HEK293 (cell line): ENCODE results near the gene SORT1.
A peak's percentile ranks its signal among the peaks of the same experiment; 100 is the strongest.

ENCODE experiments used
- CTCF ChIA-PET: fragments of 350-600 bp; formaldehyde crosslinking; extraction: SDS; loops from one replicate; lab custom pipeline; 2021; ENCODE audit warnings: antibody characterized with exemption; lab: Yijun Ruan, JAX
- POLR2A ChIA-PET: fragments of 300-600 bp; formaldehyde crosslinking; extraction: SDS; loops from one replicate; lab custom pipeline; 2020; ENCODE audit warnings: antibody characterized with exemption, inconsistent platforms; lab: Yijun Ruan, JAX
- H3K27ac ChIP-seq: fragments of 200-500 bp; sonication (Bioruptor generic); 2 replicates; pipeline ENCODE4 v1.5.1; 2014; ENCODE audit warnings: low read depth, low read length, control low read depth, inconsistent platforms; ENCODE audit errors: extremely low read depth
- H3K36me3 ChIP-seq, 2 experiments: fragments of 200-500 bp in 1 of 2; sonication (Bioruptor generic) in 1 of 2; 1 replicate in 1 of 2; 2 replicates in 1 of 2; pipeline ENCODE4 v1.5.1; 2014 to 2017; ENCODE audit warnings: inconsistent platforms in 2 of 2, low read length in 2 of 2; ENCODE audit not compliant: control insufficient read depth in 2 of 2, insufficient read depth in 1 of 2
- H3K4me1 ChIP-seq: fragments of 200-500 bp; sonication (Bioruptor generic); 2 replicates; pipeline ENCODE4 v1.5.1; 2014; ENCODE audit warnings: mild to moderate bottlenecking, low read length, inconsistent platforms; ENCODE audit not compliant: control insufficient read depth, insufficient read depth
- H3K4me3 ChIP-seq: 2 replicates; pipeline ENCODE4 v1.5.1; 2011; ENCODE audit warnings: low read depth, mild to moderate bottlenecking, control low read depth, low read length, moderate library complexity
- H3K9me3 ChIP-seq: fragments of 200-500 bp; sonication (Bioruptor generic); 2 replicates; pipeline ENCODE4 v1.5.1; 2014; ENCODE audit warnings: low read depth, low read length, inconsistent platforms; ENCODE audit not compliant: control insufficient read depth, insufficient read depth
- BCL11B ChIP-seq: fragments of 450-650 bp; formaldehyde crosslinking; IDR thresholded peaks from 2 replicates; pipeline ENCODE4 v1.5.1; 2016; ENCODE audit warnings: low read depth, missing biosample characterization, missing genetic modification characterization
- EGR2 ChIP-seq: fragments of 450-650 bp; formaldehyde crosslinking; IDR thresholded peaks from 2 replicates; pipeline ENCODE4 v1.5.1; 2016; ENCODE audit warnings: low read depth, missing biosample characterization, missing genetic modification characterization
- GFI1B ChIP-seq: fragments of 450-650 bp; formaldehyde crosslinking; IDR thresholded peaks from 2 replicates; pipeline ENCODE4 v1.5.1; 2016; ENCODE audit warnings: missing biosample characterization, missing genetic modification characterization
- HOXA7 ChIP-seq: sonication (generic); formaldehyde crosslinking; IDR thresholded peaks from 2 replicates; pipeline ENCODE4 v1.8.1; 2022; ENCODE audit warnings: missing genetic modification reagents, borderline replicate concordance
- MEIS1 ChIP-seq: sonication (generic); formaldehyde crosslinking; IDR thresholded peaks from 2 replicates; pipeline ENCODE4 v1.8.1; 2022; ENCODE audit warnings: missing genetic modification reagents, mild to moderate bottlenecking, borderline replicate concordance
- RBAK ChIP-seq: fragments of 450-650 bp; formaldehyde crosslinking; IDR thresholded peaks from 2 replicates; pipeline ENCODE4 v1.5.1; 2016; ENCODE audit warnings: missing biosample characterization, missing genetic modification characterization
- ZBTB21 ChIP-seq: fragments of 450-650 bp; formaldehyde crosslinking; IDR thresholded peaks from 2 replicates; pipeline ENCODE4 v1.5.1; 2017; ENCODE audit warnings: missing biosample characterization, missing genetic modification characterization
- ZBTB8A ChIP-seq: fragments of 450-650 bp; formaldehyde crosslinking; IDR thresholded peaks from 2 replicates; pipeline ENCODE4 v1.5.1; 2016; ENCODE audit warnings: missing biosample characterization, missing genetic modification characterization
- ZFHX2 ChIP-seq: fragments of 450-650 bp; formaldehyde crosslinking; conservative IDR thresholded peaks from 2 replicates; pipeline ENCODE4 v1.5.1; 2016; ENCODE audit warnings: missing biosample characterization, missing genetic modification characterization
- ZFP3 ChIP-seq: fragments of 450-650 bp; formaldehyde crosslinking; IDR thresholded peaks from 2 replicates; pipeline ENCODE4 v1.5.1; 2016; ENCODE audit warnings: low read depth, missing biosample characterization, missing genetic modification characterization
- ZNF112 ChIP-seq: fragments of 450-650 bp; formaldehyde crosslinking; IDR thresholded peaks from 2 replicates; pipeline ENCODE4 v1.5.0; 2017; ENCODE audit warnings: missing biosample characterization, missing genetic modification characterization
- ZNF24 ChIP-seq: fragments of 450-650 bp; formaldehyde crosslinking; IDR thresholded peaks from 2 replicates; pipeline ENCODE4 v1.5.1; 2016; ENCODE audit warnings: missing biosample characterization, missing genetic modification characterization
- ZNF354C ChIP-seq: fragments of 450-650 bp; formaldehyde crosslinking; IDR thresholded peaks from 2 replicates; pipeline ENCODE4 v1.5.1; 2016; ENCODE audit warnings: missing biosample characterization, missing genetic modification characterization, low read depth, borderline replicate concordance
- ZNF391 ChIP-seq: fragments of 450-650 bp; formaldehyde crosslinking; IDR thresholded peaks from 2 replicates; pipeline ENCODE4 v1.5.1; 2016; ENCODE audit warnings: low read depth, missing biosample characterization, missing genetic modification characterization, borderline replicate concordance
- ZNF423 ChIP-seq: fragments of 450-650 bp; formaldehyde crosslinking; IDR thresholded peaks from 2 replicates; pipeline ENCODE4 v1.5.1; 2016; ENCODE audit warnings: missing biosample characterization, missing genetic modification characterization
- ZNF558 ChIP-seq: fragments of 450-650 bp; formaldehyde crosslinking; IDR thresholded peaks from 2 replicates; pipeline ENCODE4 v1.5.1; 2016; ENCODE audit warnings: missing biosample characterization, missing genetic modification characterization
- ZNF561 ChIP-seq: fragments of 450-650 bp; IDR thresholded peaks from 2 replicates; pipeline ENCODE4 v1.5.1; 2018; ENCODE audit warnings: missing biosample characterization, missing genetic modification characterization, borderline replicate concordance
- ZNF600 ChIP-seq: fragments of 450-650 bp; formaldehyde crosslinking; IDR thresholded peaks from 2 replicates; pipeline ENCODE4 v1.5.1; 2016; ENCODE audit warnings: missing biosample characterization, missing genetic modification characterization
- ZNF626 ChIP-seq: fragments of 450-650 bp; sonication (Bioruptor Pico); formaldehyde crosslinking; IDR thresholded peaks from 2 replicates; pipeline ENCODE4 v1.5.1; 2018; ENCODE audit warnings: missing biosample characterization, missing genetic modification characterization, inconsistent platforms
- ZNF677 ChIP-seq: fragments of 450-650 bp; IDR thresholded peaks from 2 replicates; pipeline ENCODE4 v1.5.0; 2018; ENCODE audit warnings: missing biosample characterization, mild to moderate bottlenecking, missing genetic modification characterization, moderate library complexity
- ZNF776 ChIP-seq: fragments of 450-650 bp; formaldehyde crosslinking; IDR thresholded peaks from 2 replicates; pipeline ENCODE4 v1.5.0; 2017; ENCODE audit warnings: missing biosample characterization, missing genetic modification characterization, borderline replicate concordance
- ZNF791 ChIP-seq: fragments of 450-650 bp; formaldehyde crosslinking; IDR thresholded peaks from 2 replicates; pipeline ENCODE4 v1.5.1; 2016; ENCODE audit warnings: missing biosample characterization, missing genetic modification characterization
- ZNF837 ChIP-seq: fragments of 450-650 bp; formaldehyde crosslinking; IDR thresholded peaks from 2 replicates; pipeline ENCODE4 v1.5.1; 2016; ENCODE audit warnings: missing biosample characterization, missing genetic modification characterization
- TF ChIP-seq, protein P1 (sequence below): fragments of 450-650 bp; formaldehyde crosslinking; IDR thresholded peaks from 2 replicates; pipeline ENCODE4 v1.5.1; 2017; ENCODE audit warnings: missing biosample characterization, missing genetic modification characterization
- TF ChIP-seq, protein P2 (sequence below): fragments of 450-650 bp; formaldehyde crosslinking; IDR thresholded peaks from 2 replicates; pipeline ENCODE4 v1.5.1; 2016; ENCODE audit warnings: missing biosample characterization, missing genetic modification characterization
- TF ChIP-seq, protein P3 (sequence below): fragments of 450-650 bp; formaldehyde crosslinking; optimal IDR thresholded peaks from 2 replicates; pipeline ENCODE3; 2016; ENCODE audit warnings: missing biosample characterization, mild to moderate bottlenecking, missing genetic modification characterization

Gene SORT1

DNA sequence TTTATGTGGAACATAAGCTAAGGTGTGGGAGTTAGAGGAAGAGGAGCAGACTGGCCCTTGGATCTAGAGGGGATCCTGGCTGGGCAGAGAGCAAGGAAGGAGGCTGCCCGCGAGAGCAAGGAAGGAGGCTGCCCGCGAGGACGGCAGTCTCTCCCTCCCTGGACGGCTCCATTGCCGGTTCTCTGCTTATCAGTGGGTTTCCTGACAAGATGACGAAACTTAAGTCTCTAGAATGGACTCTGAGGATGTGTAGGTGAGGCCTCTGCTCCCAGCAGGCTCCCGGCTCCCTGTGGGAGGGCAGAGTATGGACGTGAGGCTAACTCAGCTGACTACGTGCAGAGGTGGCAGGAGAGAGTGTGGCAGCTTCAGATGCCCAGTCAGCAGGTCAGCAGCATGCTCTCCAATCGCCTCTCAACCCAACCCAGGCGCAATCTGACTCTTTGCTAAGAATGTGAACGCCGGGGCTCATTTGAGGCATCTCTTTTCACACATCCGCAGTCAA lies 97.0 kb downstream of the SORT1 start:
- TF ChIP-seq, protein P1, sequence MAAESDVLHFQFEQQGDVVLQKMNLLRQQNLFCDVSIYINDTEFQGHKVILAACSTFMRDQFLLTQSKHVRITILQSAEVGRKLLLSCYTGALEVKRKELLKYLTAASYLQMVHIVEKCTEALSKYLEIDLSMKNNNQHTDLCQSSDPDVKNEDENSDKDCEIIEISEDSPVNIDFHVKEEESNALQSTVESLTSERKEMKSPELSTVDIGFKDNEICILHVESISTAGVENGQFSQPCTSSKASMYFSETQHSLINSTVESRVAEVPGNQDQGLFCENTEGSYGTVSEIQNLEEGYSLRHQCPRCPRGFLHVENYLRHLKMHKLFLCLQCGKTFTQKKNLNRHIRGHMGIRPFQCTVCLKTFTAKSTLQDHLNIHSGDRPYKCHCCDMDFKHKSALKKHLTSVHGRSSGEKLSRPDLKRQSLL, result no peak
- TF ChIP-seq RBAK (tag by site-specific recombination) (no peak), ZNF24 (tag by site-specific recombination) (no peak), ZBTB8A (tag by site-specific recombination) (no peak), EGR2 (tag by site-specific recombination) (peak; percentile 59; the same call in 1 of the 2 replicates), ZNF776 (tag by site-specific recombination) (no peak), ZNF391 (tag by site-specific recombination) (no peak), MEIS1 (CRISPR knock-in tag) (no peak), ZFP3 (tag by site-specific recombination) (no peak), ZNF112 (tag by site-specific recombination) (no peak), ZFHX2 (tag by site-specific recombination) (0 out of 2 replicates have a peak, but pooled peaks have one; percentile 20)
- TF ChIP-seq, protein P2, sequence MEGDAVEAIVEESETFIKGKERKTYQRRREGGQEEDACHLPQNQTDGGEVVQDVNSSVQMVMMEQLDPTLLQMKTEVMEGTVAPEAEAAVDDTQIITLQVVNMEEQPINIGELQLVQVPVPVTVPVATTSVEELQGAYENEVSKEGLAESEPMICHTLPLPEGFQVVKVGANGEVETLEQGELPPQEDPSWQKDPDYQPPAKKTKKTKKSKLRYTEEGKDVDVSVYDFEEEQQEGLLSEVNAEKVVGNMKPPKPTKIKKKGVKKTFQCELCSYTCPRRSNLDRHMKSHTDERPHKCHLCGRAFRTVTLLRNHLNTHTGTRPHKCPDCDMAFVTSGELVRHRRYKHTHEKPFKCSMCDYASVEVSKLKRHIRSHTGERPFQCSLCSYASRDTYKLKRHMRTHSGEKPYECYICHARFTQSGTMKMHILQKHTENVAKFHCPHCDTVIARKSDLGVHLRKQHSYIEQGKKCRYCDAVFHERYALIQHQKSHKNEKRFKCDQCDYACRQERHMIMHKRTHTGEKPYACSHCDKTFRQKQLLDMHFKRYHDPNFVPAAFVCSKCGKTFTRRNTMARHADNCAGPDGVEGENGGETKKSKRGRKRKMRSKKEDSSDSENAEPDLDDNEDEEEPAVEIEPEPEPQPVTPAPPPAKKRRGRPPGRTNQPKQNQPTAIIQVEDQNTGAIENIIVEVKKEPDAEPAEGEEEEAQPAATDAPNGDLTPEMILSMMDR, result no peak
- H3K36me3 ChIP-seq, result no peaks in the 10 kb centered on the region
- no peak overlapping the region for H3K27ac ChIP-seq
- POLR2A ChIA-PET, result interaction anchor here (1.2 kb wide), 1 partner anchor 18 kb away, joined by 3 read pairs; the partner anchor contains the start of gene PSRC1
- no peaks in the 10 kb centered on the region for H3K9me3 ChIP-seq
- no peak overlapping the region for H3K4me3 ChIP-seq
- CTCF ChIA-PET, result interaction anchor here (0.6 to 0.9 kb wide), 2 partner anchors 92 to 907 kb away, joined by 3 read pairs; no protein-coding TSS in a partner anchor
- H3K4me1 ChIP-seq, result no peaks in the 10 kb centered on the region

DNA sequence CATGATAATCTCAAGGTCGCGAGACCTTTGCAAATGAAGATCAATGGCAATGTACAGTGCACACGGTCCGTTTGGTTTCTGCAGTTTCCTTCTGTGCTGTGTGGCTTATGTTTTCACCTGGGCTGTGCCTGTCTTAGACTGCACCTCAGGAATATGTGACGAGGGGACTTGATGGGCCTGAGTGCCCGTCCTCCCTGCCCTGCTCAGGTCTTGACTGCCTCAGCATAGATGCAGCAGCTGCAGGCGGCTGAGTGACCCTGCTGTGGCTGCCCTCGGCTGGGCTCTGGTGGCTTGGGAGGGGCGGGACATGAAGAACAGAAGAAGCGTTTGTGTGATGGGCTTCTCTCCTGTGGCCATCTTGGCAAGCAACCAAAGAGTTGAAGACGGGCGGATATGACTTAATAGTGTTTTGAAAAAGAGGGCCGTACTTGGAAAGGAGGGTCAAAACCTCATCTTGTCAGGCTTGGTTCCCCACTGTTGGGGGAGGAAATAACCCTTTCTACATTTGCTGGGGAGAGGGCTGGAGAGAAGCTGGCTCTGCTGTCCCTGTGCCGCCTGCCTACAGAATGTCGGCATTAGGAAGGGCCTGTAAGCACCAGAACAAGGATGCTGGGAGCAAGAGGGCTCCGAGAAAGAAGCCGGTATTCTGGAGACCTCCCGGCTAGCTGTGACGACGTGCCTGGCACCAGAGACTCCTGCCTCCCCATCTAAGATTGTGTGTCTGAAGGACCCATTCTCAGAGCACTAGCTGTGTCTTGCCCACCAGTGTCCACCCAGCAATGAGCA lies 98.0 kb downstream of the SORT1 start:
- POLR2A ChIA-PET, result interaction anchor here (0.6 to 1.2 kb wide), 2 partner anchors 14 to 17 kb away, joined by 3 to 4 read pairs; partner anchors contain the start of gene PSRC1
- no peak overlapping the region for H3K27ac ChIP-seq
- CTCF ChIA-PET, result interaction anchor here (0.6 to 1.2 kb wide), 3 partner anchors 22 to 908 kb away, joined by 3 to 4 read pairs (median 3); no protein-coding TSS in a partner anchor

More for the DNA sequence above, 98.0 kb downstream of the SORT1 start:
- no peaks in the 10 kb centered on the region for H3K9me3 ChIP-seq
- no peaks in the 10 kb centered on the region for H3K36me3 ChIP-seq
- TF ChIP-seq MEIS1 (CRISPR knock-in tag) (no peak), ZNF354C (tag by site-specific recombination) (no peak), ZNF837 (tag by site-specific recombination) (no peak), ZNF423 (no peak), ZBTB8A (tag by site-specific recombination) (no peak), ZNF558 (tag by site-specific recombination) (no peak), BCL11B (tag by site-specific recombination) (no peak), HOXA7 (CRISPR knock-in tag) (no peak), ZNF561 (tag by site-specific recombination) (no peak), ZNF600 (no peak), RBAK (tag by site-specific recombination) (no peak), ZNF791 (tag by site-specific recombination) (no peak), ZNF626 (no peak), GFI1B (tag by site-specific recombination) (no peak), ZBTB21 (no peak), ZNF677 (tag by site-specific recombination) (no peak)
- TF ChIP-seq, protein P3, sequence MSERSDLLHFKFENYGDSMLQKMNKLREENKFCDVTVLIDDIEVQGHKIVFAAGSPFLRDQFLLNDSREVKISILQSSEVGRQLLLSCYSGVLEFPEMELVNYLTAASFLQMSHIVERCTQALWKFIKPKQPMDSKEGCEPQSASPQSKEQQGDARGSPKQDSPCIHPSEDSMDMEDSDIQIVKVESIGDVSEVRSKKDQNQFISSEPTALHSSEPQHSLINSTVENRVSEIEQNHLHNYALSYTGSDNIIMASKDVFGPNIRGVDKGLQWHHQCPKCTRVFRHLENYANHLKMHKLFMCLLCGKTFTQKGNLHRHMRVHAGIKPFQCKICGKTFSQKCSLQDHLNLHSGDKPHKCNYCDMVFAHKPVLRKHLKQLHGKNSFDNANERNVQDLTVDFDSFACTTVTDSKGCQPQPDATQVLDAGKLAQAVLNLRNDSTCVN (tag by site-specific recombination), result no peak
- TF ChIP-seq, all 188 proteins: peak for 0
- Histone ChIP-seq H3K4me1 (no peaks in the 10 kb centered on the region), H3K4me3 (no peak overlapping the region)
